HepG2 (cell line): Measurements from ENCODE around the gene HIBADH. TPM values are rescaled to one million over a fixed set of nuclear protein-coding genes. Genes with fewer than 3 reads are reported as not detected.

Experiments used
- ATAC-seq: fragments of 200-7000 bp; cut with Tn5 transposase; 3 replicates; pipeline ENCODE4 v1.9.1; 2020; ENCODE audit warnings: mild to moderate bottlenecking, moderate library complexity
- BruUV-seq: library from RNA; stranded (reverse); fragments of 400-500 nt; replicated peaks from 2 replicates; lab custom pipeline; 2021; lab: Mats Ljungman, UMichigan
- CTCF ChIA-PET: fragments of 300-600 bp; formaldehyde crosslinking; extraction: SDS; loops from one replicate; lab custom pipeline; 2021; ENCODE audit warnings: low total read pairs, inconsistent platforms, low intra/inter-chr PET ratio; lab: Yijun Ruan, JAX
- POLR2A ChIA-PET: fragments of 350-600 bp; sonication (Branson Sonifier 250); formaldehyde crosslinking; loops from one replicate; lab custom pipeline; 2020; ENCODE audit warnings: antibody characterized with exemption, inconsistent platforms; lab: Yijun Ruan, JAX
- DNase-seq: peaks from one replicate; pipeline ENCODE4 v3.0.0-alpha.2; 2015; ENCODE audit warnings: low spot score
- FAIRE-seq: peaks from 3 replicates; lab custom pipeline; 2011; peaks lifted over from hg19 to GRCh38; lab: Jason Lieb, UNC
- H2AFZ ChIP-seq: one replicate; pipeline ENCODE4 v1.6.1; 2011; ENCODE audit warnings: low read length, inconsistent platforms
- H3K27ac ChIP-seq: fragments of 300-600 bp; 3 replicates; pipeline ENCODE4 v1.8.0; 2011; ENCODE audit warnings: mixed run types, mild to moderate bottlenecking, mixed read lengths, low read length, inconsistent platforms; ENCODE audit not compliant: insufficient read depth; ENCODE audit errors: extremely low read length
- H3K27me3 ChIP-seq, 2 experiments: fragments of 200-600 bp in 1 of 2; 2 replicates in 1 of 2; 3 replicates in 1 of 2; pipeline versions ENCODE4 v1.6.0 to v1.8.0; 2011; ENCODE audit warnings: low read length in 2 of 2, mild to moderate bottlenecking in 2 of 2, moderate library complexity in 2 of 2, inconsistent platforms in 1 of 2; ENCODE audit not compliant: insufficient read depth in 2 of 2, control insufficient read depth in 1 of 2
- H3K36me3 ChIP-seq, 2 experiments: fragments of 200-600 bp in 1 of 2; replicated peaks in 1 of 2; 2 replicates in 1 of 2; 3 replicates in 1 of 2; pipeline versions ENCODE4 v1.5.1 to v1.8.0; 2011; ENCODE audit warnings: low read length in 2 of 2, inconsistent platforms in 1 of 2; ENCODE audit not compliant: insufficient read depth in 2 of 2, control insufficient read depth in 1 of 2
- H3K4me1 ChIP-seq: 2 replicates; pipeline ENCODE4 v1.5.1; 2012; ENCODE audit warnings: low read length, inconsistent platforms; ENCODE audit not compliant: insufficient read depth
- H3K4me2 ChIP-seq: 2 replicates; pipeline ENCODE4 v1.6.0; 2011; ENCODE audit warnings: low read depth, low read length, inconsistent platforms
- H3K4me3 ChIP-seq, 3 experiments: fragments of 200-600 bp in 1 of 3; sonication (generic), shearing (Covaris generic) in 1 of 3; replicated peaks in 1 of 3; 2 replicates each; pipeline ENCODE4 v1.5.1; 2011 to 2016; ENCODE audit warnings: low read length in 3 of 3, inconsistent platforms in 2 of 3, low read depth in 2 of 3, mild to moderate bottlenecking in 2 of 3, control low read depth in 1 of 3, mixed read lengths in 1 of 3; ENCODE audit not compliant: insufficient read depth in 1 of 3
- H3K79me2 ChIP-seq: one replicate; pipeline ENCODE4 v1.6.1; 2011; ENCODE audit warnings: low read length, inconsistent platforms; ENCODE audit not compliant: insufficient read depth
- H3K9ac ChIP-seq: 2 replicates; pipeline ENCODE4 v1.6.0; 2011; ENCODE audit warnings: mild to moderate bottlenecking, low read depth, low read length, inconsistent platforms; ENCODE audit not compliant: insufficient read depth
- H3K9me3 ChIP-seq: 2 replicates; pipeline ENCODE4 v1.5.1; 2012; ENCODE audit warnings: mild to moderate bottlenecking, low read length
- H4K20me1 ChIP-seq: 2 replicates; pipeline ENCODE4 v1.6.0; 2011; ENCODE audit warnings: inconsistent platforms, mild to moderate bottlenecking, low read length, moderate library complexity; ENCODE audit not compliant: insufficient read depth
- ARNT2 ChIP-seq: sonication (generic); formaldehyde crosslinking; IDR thresholded peaks from 2 replicates; pipeline ENCODE4 v1.8.0; 2022; ENCODE audit warnings: mild to moderate bottlenecking, low read depth, missing genetic modification reagents, moderate library complexity
- GATAD2A ChIP-seq: IDR thresholded peaks from 2 replicates; pipeline ENCODE4 v1.6.1; 2016
- GPN1 ChIP-seq: sonication (generic); formaldehyde crosslinking; IDR thresholded peaks from 2 replicates; pipeline ENCODE4 v1.5.1; 2020; ENCODE audit warnings: missing genetic modification reagents, borderline replicate concordance
- NAIF1 ChIP-seq: sonication (generic); formaldehyde crosslinking; IDR thresholded peaks from 2 replicates; pipeline ENCODE4 v1.5.0; 2020; ENCODE audit warnings: mild to moderate bottlenecking, missing genetic modification reagents, borderline replicate concordance
- PHF21A ChIP-seq: sonication (generic); formaldehyde crosslinking; IDR thresholded peaks from 2 replicates; pipeline ENCODE4 v1.5.0; 2020; ENCODE audit warnings: mild to moderate bottlenecking, missing genetic modification reagents
- TFDP1 ChIP-seq: IDR thresholded peaks from 2 replicates; pipeline ENCODE4 v1.6.1; 2016; ENCODE audit warnings: missing compliant biosample characterization, missing genetic modification reagents, borderline replicate concordance
- ZNF280D ChIP-seq: sonication (generic); formaldehyde crosslinking; IDR thresholded peaks from 2 replicates; pipeline ENCODE4 v1.5.1; 2020; ENCODE audit warnings: mild to moderate bottlenecking, missing genetic modification reagents
- ZNF609 ChIP-seq: sonication (generic); formaldehyde crosslinking; IDR thresholded peaks from 2 replicates; pipeline ENCODE4 v1.4.0; 2020; ENCODE audit warnings: mild to moderate bottlenecking, missing genetic modification reagents, borderline replicate concordance
- ZNF720 ChIP-seq: sonication (generic); formaldehyde crosslinking; IDR thresholded peaks from 2 replicates; pipeline ENCODE4 v1.4.0; 2020; ENCODE audit warnings: missing genetic modification reagents
- ZNF850 ChIP-seq: sonication (generic); formaldehyde crosslinking; conservative IDR thresholded peaks from 2 replicates; pipeline ENCODE4 v1.9.0; 2021; ENCODE audit warnings: mild to moderate bottlenecking, missing genetic modification reagents
- ZSCAN20 ChIP-seq: sonication (generic); formaldehyde crosslinking; IDR thresholded peaks from 2 replicates; pipeline ENCODE4 v1.4.0; 2020; ENCODE audit warnings: missing genetic modification reagents, mild to moderate bottlenecking, borderline replicate concordance
- WGBS: methylation state at CpG from one replicate; pipeline ENCODE4 v1.1.6; 2017; ENCODE audit warnings: low lambda C conversion rate; 5-methylcytosine and 5-hydroxymethylcytosine counted together
- in situ Hi-C: cut with HindIII; loops from 2 replicates; pipeline ENCODE4 v1.10.0; 2017; ENCODE audit warnings: low pct_unique_long_range_greater_than_20kb; ENCODE audit not compliant: extremely low pct_ligation_motif_present
- intact Hi-C: fragments of 100-400 bp; cut with micrococcal nuclease; formaldehyde crosslinking; loops from one replicate; pipeline ENCODE4 v1.10.0; 2022; ENCODE audit not compliant: unreplicated experiment
- polyA plus RNA-seq, 8 experiments: library from polyadenylated mRNA; depleted of rRNA in 3 of 8; stranded (reverse) in 7 of 8; unstranded in 1 of 8; fragments of >200 nt; fragmentation: Illumina TruSeq in 4 of 8; extraction: Trizol in 4 of 8; gene quantifications; 2 replicates each; pipeline versions ENCODE4 v1.2.1 to v1.2.3, GENCODE V29; 2011 to 2016; ENCODE audit warnings: low read depth in 4 of 8, missing spikeins in 1 of 8, mixed read lengths in 1 of 8; ENCODE audit not compliant: insufficient read depth in 1 of 8
- total RNA-seq, 5 experiments: library from RNA; depleted of rRNA; stranded (reverse); fragments of >200 nt; fragmentation: Illumina TruSeq; extraction: Trizol; gene quantifications; 2 replicates each; pipeline ENCODE4 v1.2.3, GENCODE V29; 2016; ENCODE audit warnings: low read depth in 1 of 5

HIBADH gene
- total and polyA plus RNA-seq, 2 of the 13 experiments (the other 11 are each of a cell fraction or from before 2014, with no cell fraction given) = 49.9 to 59.5 TPM

- no peaks in the 10 kb centered on the region for H3K79me2 ChIP-seq
- H3K4me2 ChIP-seq = no peak overlapping the region
- H3K36me3 ChIP-seq = no peaks in the 10 kb centered on the region
- CTCF ChIA-PET = no interaction called here
- H3K27ac ChIP-seq = no peak overlapping the region
- H4K20me1 ChIP-seq = no peaks in the 10 kb centered on the region
- no peak for DNase-seq
- intact Hi-C loops (no loop called here), in situ Hi-C loops (no loop called here)
- peaks cover 32% of the 10 kb centered on the region for H3K4me1 ChIP-seq
- no peak for ATAC-seq
- H3K9me3 ChIP-seq = no peaks in the 10 kb centered on the region
- BruUV-seq = no TSS peak
- H3K27me3 ChIP-seq = no peaks in the 10 kb centered on the region
- FAIRE-seq = no peak
- H2AFZ ChIP-seq = no peak overlapping the region
- POLR2A ChIA-PET = no interaction called here
- H3K4me3 ChIP-seq = no peak overlapping the region
- 71% methylated on average over 2 of the region's 2 CpGs for WGBS
- no peak overlapping the region for H3K9ac ChIP-seq
- TF ChIP-seq GATAD2A (CRISPR knock-in tag) (no peak), ZSCAN20 (CRISPR knock-in tag) (no peak), NAIF1 (CRISPR knock-in tag) (no peak), ARNT2 (CRISPR knock-in tag) (no peak), GPN1 (CRISPR knock-in tag) (no peak), ZNF609 (CRISPR knock-in tag) (no peak), ZNF720 (CRISPR knock-in tag) (no peak), ZNF280D (CRISPR knock-in tag) (no peak), TFDP1 (no peak), ZNF850 (CRISPR knock-in tag) (no peak), PHF21A (no peak)
These were observed 46.7 kb upstream of the HIBADH start for GRCh38 chr7:27709137-27710075.
